Sigmoid colon (tissue), 3 donors: ENCODE results near the gene PI4KA.
"Not testable (repeated sequence)": the region's sequence is repeated elsewhere in the genome, so short reads cannot be mapped to it uniquely, and the experiment has no call there.

Source experiments
- CTCF ChIP-seq, 4 experiments: fragments of 450-650 bp in 3 of 4; fragments of 200-600 bp in 1 of 4; IDR thresholded peaks; one replicate each; pipeline ENCODE4 v1.5.1; 2016 to 2019; ENCODE audit warnings: antibody characterized with exemption in 4 of 4, mild to moderate bottlenecking in 3 of 4, moderate library complexity in 2 of 4
- POLR2A ChIP-seq, 2 donors: fragments of 450-650 bp; IDR thresholded peaks; one replicate each; pipeline ENCODE4 v1.6.1; 2016; ENCODE audit warnings: antibody characterized with exemption in 2 of 2, mild to moderate bottlenecking in 2 of 2, moderate library complexity in 2 of 2

GRCh38 chr22:20707549-20708118, 151.0 kb downstream of the PI4KA start:
- not testable (repeated sequence) for TF ChIP-seq CTCF, POLR2A (IDR thresholded peaks at IDR 0.05)
